PC-3 (cell line): Measurements from ENCODE around the gene LYPD5. TPM values are rescaled to one million over a fixed set of nuclear protein-coding genes. Genes with fewer than 3 reads are reported as not detected.
"Not testable (repeated sequence)": the region's sequence is repeated elsewhere in the genome, so short reads cannot be mapped to it uniquely, and the experiment has no call there.

Source experiments
- ATAC-seq: fragments of 200-7000 bp; cut with Tn5 transposase; 2 replicates; pipeline ENCODE4 v1.9.1; 2020; ENCODE audit warnings: mild to moderate bottlenecking, moderate library complexity
- BruUV-seq: library from RNA; stranded (reverse); fragments of 400-500 nt; replicated peaks from 2 replicates; lab custom pipeline; 2021; lab: Mats Ljungman, UMichigan
- CTCF ChIA-PET: fragments of 300-600 bp; sonication (Branson Sonifier 250); formaldehyde crosslinking; loops from one replicate; lab custom pipeline; 2022; ENCODE audit warnings: antibody characterized with exemption; lab: Charles Lee
- POLR2A ChIA-PET: fragments of 300-600 bp; sonication (Branson Sonifier 250); formaldehyde crosslinking; loops from one replicate; lab custom pipeline; 2022; ENCODE audit warnings: antibody characterized with exemption; ENCODE audit not compliant: unreplicated experiment; lab: Charles Lee
- DNase-seq: peaks from one replicate; pipeline ENCODE4 v3.0.0-alpha.2; 2015
- H2AFZ ChIP-seq: fragments of 300-600 bp; sonication (generic); 2 replicates; pipeline ENCODE4 v1.6.0; 2016; ENCODE audit warnings: antibody characterized with exemption, low read length
- H3F3A ChIP-seq: fragments of 300-600 bp; sonication (generic); one replicate; pipeline ENCODE4 v1.6.0; 2017; ENCODE audit warnings: antibody characterized with exemption, low read length, control low read depth, mild to moderate bottlenecking; ENCODE audit not compliant: unreplicated experiment
- H3K27ac ChIP-seq: fragments of 300-600 bp; sonication (generic); 2 replicates; pipeline ENCODE4 v1.5.1; 2016; ENCODE audit warnings: mild to moderate bottlenecking, low read length
- H3K27me3 ChIP-seq: fragments of 300-600 bp; sonication (generic); 2 replicates; pipeline ENCODE4 v1.6.1; 2016; ENCODE audit warnings: low read length, mixed read lengths
- H3K36me3 ChIP-seq: fragments of 300-600 bp; sonication (generic); 2 replicates; pipeline ENCODE4 v1.6.1; 2016; ENCODE audit warnings: low read depth, mixed run types, low read length, mixed read lengths
- H3K4me1 ChIP-seq: fragments of 300-600 bp; sonication (generic); 2 replicates; pipeline ENCODE4 v1.5.1; 2016; ENCODE audit warnings: low read length; ENCODE audit not compliant: insufficient read depth
- H3K4me2 ChIP-seq: fragments of 300-600 bp; sonication (generic); 2 replicates; pipeline ENCODE4 v1.6.0; 2016; ENCODE audit warnings: low read length
- H3K4me3 ChIP-seq: fragments of 300-600 bp; sonication (generic); 2 replicates; pipeline ENCODE4 v1.5.1; 2016; ENCODE audit warnings: mild to moderate bottlenecking, low read length, mixed read lengths
- H3K79me2 ChIP-seq: fragments of 300-600 bp; sonication (generic); 2 replicates; pipeline ENCODE4 v1.6.1; 2017; ENCODE audit warnings: low read length, mixed read lengths
- H3K9ac ChIP-seq: fragments of 300-600 bp; sonication (generic); 2 replicates; pipeline ENCODE4 v1.6.0; 2016; ENCODE audit warnings: mild to moderate bottlenecking, low read length
- H3K9me2 ChIP-seq: fragments of 300-600 bp; sonication (generic); replicated peaks from 2 replicates; pipeline ENCODE4 v1.6.1; 2016; ENCODE audit warnings: mixed run types, low read length, mixed read lengths
- H3K9me3 ChIP-seq: fragments of 300-600 bp; sonication (generic); 2 replicates; pipeline ENCODE4 v1.6.1; 2016; ENCODE audit warnings: low read length, mixed read lengths
- H4K20me1 ChIP-seq: fragments of 300-600 bp; sonication (generic); 2 replicates; pipeline ENCODE4 v1.6.1; 2016; ENCODE audit warnings: low read length, mixed read lengths
- CTCF ChIP-seq: fragments of 300-600 bp; sonication (generic); conservative IDR thresholded peaks from 2 replicates; pipeline ENCODE4 v1.5.1; 2017; ENCODE audit warnings: antibody characterized with exemption, low read depth, mild to moderate bottlenecking, low read length
- EZH2 ChIP-seq: fragments of 300-600 bp; sonication (generic); IDR thresholded peaks from one replicate; pipeline ENCODE4 v1.6.1; 2017; ENCODE audit warnings: antibody characterized with exemption, mild to moderate bottlenecking, low read length; ENCODE audit not compliant: unreplicated experiment
- EZH2phosphoT487 ChIP-seq: fragments of 300-600 bp; sonication (generic); IDR thresholded peaks from 2 replicates; pipeline ENCODE4 v1.6.1; 2018; ENCODE audit warnings: mild to moderate bottlenecking, antibody characterized with exemption, low read length, borderline replicate concordance
- intact Hi-C: fragments of 100-400 bp; cut with micrococcal nuclease; formaldehyde crosslinking; loops from 2 replicates; pipeline ENCODE4 v1.9.0; 2023
- total RNA-seq: library from RNA; depleted of rRNA; stranded (reverse); fragments of >200 nt; gene quantifications from 2 replicates; pipeline ENCODE4 v1.2.3, GENCODE V29; 2014

LYPD5 gene
- total RNA-seq, 1 experiment from 2014 or later = 6.8 TPM

- H4K20me1 ChIP-seq = no peaks in the 10 kb centered on the region
- intact Hi-C loops = no loop called here
- peaks cover 32% of the 10 kb centered on the region for H3K4me1 ChIP-seq
- H3K4me3 ChIP-seq = no peak overlapping the region
- no peaks in the 10 kb centered on the region for H3F3A ChIP-seq
- no peak overlapping the region for H3K4me2 ChIP-seq
- H3K36me3 ChIP-seq = peaks cover 5% of the 10 kb centered on the region
- no peak overlapping the region for H3K9ac ChIP-seq
- H3K9me2 ChIP-seq = no peaks in the 10 kb centered on the region
- no peaks in the 10 kb centered on the region for H3K9me3 ChIP-seq
- ChIA-PET POLR2A (no interaction called here), CTCF (no interaction called here)
- TF ChIP-seq EZH2phosphoT487 (no peak), CTCF (no peak), EZH2 (no peak)
- no peak overlapping the region for H2AFZ ChIP-seq
- no peak for ATAC-seq
- DNase-seq = no peak
- H3K27ac ChIP-seq = no peak overlapping the region
- H3K79me2 ChIP-seq = peaks cover 47% of the 10 kb centered on the region
- BruUV-seq = no TSS peak
- H3K27me3 ChIP-seq = no peaks in the 10 kb centered on the region
Measured at GRCh38 chr19:43776286-43776685, 26.0 kb downstream of the LYPD5 start.

- BruUV-seq = no TSS peak
- Histone ChIP-seq H3K4me1 (peaks cover 25% of the 10 kb centered on the region), H3K9ac (no peak overlapping the region), H3K79me2 (peaks cover 42% of the 10 kb centered on the region), H3K27me3 (no peaks in the 10 kb centered on the region), H3K9me3 (no peaks in the 10 kb centered on the region), H3K36me3 (peaks cover 7% of the 10 kb centered on the region), H3F3A (no peaks in the 10 kb centered on the region), H3K27ac (no peak overlapping the region), H4K20me1 (no peaks in the 10 kb centered on the region), H2AFZ (no peak overlapping the region), H3K4me3 (no peak overlapping the region), H3K9me2 (no peaks in the 10 kb centered on the region), H3K4me2 (no peak overlapping the region)
- ATAC-seq (no peak), DNase-seq (no peak)
- CTCF ChIA-PET = no interaction called here
- intact Hi-C loops = no loop called here
- no peak for TF ChIP-seq EZH2
- POLR2A ChIA-PET = no interaction called here
Measured at GRCh38 chr19:43775299-43775890, 26.9 kb downstream of the LYPD5 start.

GRCh38 chr19:43774940-43775258, 27.3 kb downstream of the LYPD5 start:
- peaks cover 37% of the 10 kb centered on the region for H3K79me2 ChIP-seq
- H3K9me3 ChIP-seq, H3K27ac ChIP-seq, H3F3A ChIP-seq, H3K4me3 ChIP-seq, H3K9ac ChIP-seq, H2AFZ ChIP-seq, BruUV-seq, H3K4me2 ChIP-seq, H4K20me1 ChIP-seq, H3K27me3 ChIP-seq, intact Hi-C loops, DNase-seq, CTCF ChIA-PET, POLR2A ChIA-PET, H3K9me2 ChIP-seq, ATAC-seq, H3K36me3 ChIP-seq: not testable (repeated sequence)
- peaks cover 25% of the 10 kb centered on the region for H3K4me1 ChIP-seq
